ENCODE data around the gene NVL. TPM values are rescaled to one million over a fixed set of nuclear protein-coding genes. Genes with fewer than 3 reads are reported as not detected.

Gene NVL
- polyA plus RNA-seq, 1 donor from 2014 or later, result 77.3 TPM

- Histone ChIP-seq H3K9ac (ENCODE audit: low read length) (peak overlapping the region; percentile 71), H3K27ac (ENCODE audit: low read length) (peak overlapping the region; percentile 89), H3F3A (ENCODE audit: insufficient read depth, low read length, poor library complexity, severe bottlenecking) (peaks cover 3% of the 10 kb centered on the region), H4K20me1 (ENCODE audit: insufficient read depth) (no peaks in the 10 kb centered on the region), H3K36me3 (ENCODE audit: insufficient read depth, low read length) (no peaks in the 10 kb centered on the region), H3K79me2 (replicated peaks; ENCODE audit: insufficient read depth, low read length) (peaks cover 25% of the 10 kb centered on the region), H3K27me3 (ENCODE audit: insufficient read depth, low read depth, low read length) (no peaks in the 10 kb centered on the region), H2AFZ (ENCODE audit: low read depth, low read length) (peak overlapping the region; percentile 79), H3K4me3 (ENCODE audit: low read length) (peak overlapping the region; percentile 93), H3K9me3 (ENCODE audit: low read length) (no peaks in the 10 kb centered on the region), H3K4me2 (ENCODE audit: low read length) (peak overlapping the region; percentile 86), H3K9me2 (ENCODE audit: insufficient read depth, low read length) (no peaks in the 10 kb centered on the region)
- TF ChIP-seq RAD21 (conservative IDR thresholded peaks at IDR 0.05) (no peak), SMC3 (conservative IDR thresholded peaks at IDR 0.05; ENCODE audit: poor library complexity) (no peak), CTCF (IDR thresholded peaks at IDR 0.05; ENCODE audit: poor library complexity, severe bottlenecking) (no peak), MXI1 (conservative IDR thresholded peaks at IDR 0.05; ENCODE audit: poor library complexity, severe bottlenecking) (no peak), EZH2 (IDR thresholded peaks at IDR 0.05; ENCODE audit: borderline replicate concordance, insufficient read depth, low read length, poor library complexity, severe bottlenecking) (no peak), POLR2AphosphoS5 (IDR thresholded peaks at IDR 0.05) (no peak)
Observed at GRCh38 chr1:224329484-224329841, 509 bp downstream of the NVL start.

- Histone ChIP-seq H3K27ac (ENCODE audit: low read length) (no peak overlapping the region), H3K9ac (ENCODE audit: low read length) (no peak overlapping the region), H3K27me3 (ENCODE audit: insufficient read depth, low read depth, low read length) (no peaks in the 10 kb centered on the region), H3K36me3 (ENCODE audit: insufficient read depth, low read length) (no peaks in the 10 kb centered on the region), H3F3A (ENCODE audit: insufficient read depth, low read length, poor library complexity, severe bottlenecking) (peaks cover 3% of the 10 kb centered on the region), H3K4me3 (ENCODE audit: low read length) (peak overlapping the region; percentile 93), H3K9me3 (ENCODE audit: low read length) (no peaks in the 10 kb centered on the region), H3K79me2 (replicated peaks; ENCODE audit: insufficient read depth, low read length) (peaks cover 25% of the 10 kb centered on the region), H2AFZ (ENCODE audit: low read depth, low read length) (no peak overlapping the region), H3K9me2 (ENCODE audit: insufficient read depth, low read length) (no peaks in the 10 kb centered on the region), H3K4me2 (ENCODE audit: low read length) (peak overlapping the region; percentile 30), H4K20me1 (ENCODE audit: insufficient read depth) (no peaks in the 10 kb centered on the region)
- no peak for TF ChIP-seq EZH2 (IDR thresholded peaks at IDR 0.05; ENCODE audit: borderline replicate concordance, insufficient read depth, low read length, poor library complexity, severe bottlenecking)
- TF ChIP-seq POLR2AphosphoS5 (IDR thresholded peaks at IDR 0.05), result no peak
- no peak for TF ChIP-seq TAF1 (IDR thresholded peaks at IDR 0.05; ENCODE audit: low read depth)
- no peak for TF ChIP-seq MXI1 (conservative IDR thresholded peaks at IDR 0.05; ENCODE audit: poor library complexity, severe bottlenecking)
- TF ChIP-seq SMC3 (conservative IDR thresholded peaks at IDR 0.05; ENCODE audit: poor library complexity), result no peak
- TF ChIP-seq RAD21 (conservative IDR thresholded peaks at IDR 0.05), result no peak
- TF ChIP-seq EP300 (conservative IDR thresholded peaks at IDR 0.05; ENCODE audit: poor library complexity, severe bottlenecking), result no peak
- no peak for TF ChIP-seq CTCF (IDR thresholded peaks at IDR 0.05; ENCODE audit: poor library complexity, severe bottlenecking)
- TF ChIP-seq REST (IDR thresholded peaks at IDR 0.05; ENCODE audit: borderline replicate concordance), result no peak
Observed at GRCh38 chr1:224328644-224329043, 1.3 kb downstream of the NVL start.

Measured in neural cell (in vitro differentiated cells).